Measurements from ENCODE around the gene LZIC.
A peak's percentile ranks its signal among the peaks of the same experiment; 100 is the strongest.

The LZIC gene

DNA sequence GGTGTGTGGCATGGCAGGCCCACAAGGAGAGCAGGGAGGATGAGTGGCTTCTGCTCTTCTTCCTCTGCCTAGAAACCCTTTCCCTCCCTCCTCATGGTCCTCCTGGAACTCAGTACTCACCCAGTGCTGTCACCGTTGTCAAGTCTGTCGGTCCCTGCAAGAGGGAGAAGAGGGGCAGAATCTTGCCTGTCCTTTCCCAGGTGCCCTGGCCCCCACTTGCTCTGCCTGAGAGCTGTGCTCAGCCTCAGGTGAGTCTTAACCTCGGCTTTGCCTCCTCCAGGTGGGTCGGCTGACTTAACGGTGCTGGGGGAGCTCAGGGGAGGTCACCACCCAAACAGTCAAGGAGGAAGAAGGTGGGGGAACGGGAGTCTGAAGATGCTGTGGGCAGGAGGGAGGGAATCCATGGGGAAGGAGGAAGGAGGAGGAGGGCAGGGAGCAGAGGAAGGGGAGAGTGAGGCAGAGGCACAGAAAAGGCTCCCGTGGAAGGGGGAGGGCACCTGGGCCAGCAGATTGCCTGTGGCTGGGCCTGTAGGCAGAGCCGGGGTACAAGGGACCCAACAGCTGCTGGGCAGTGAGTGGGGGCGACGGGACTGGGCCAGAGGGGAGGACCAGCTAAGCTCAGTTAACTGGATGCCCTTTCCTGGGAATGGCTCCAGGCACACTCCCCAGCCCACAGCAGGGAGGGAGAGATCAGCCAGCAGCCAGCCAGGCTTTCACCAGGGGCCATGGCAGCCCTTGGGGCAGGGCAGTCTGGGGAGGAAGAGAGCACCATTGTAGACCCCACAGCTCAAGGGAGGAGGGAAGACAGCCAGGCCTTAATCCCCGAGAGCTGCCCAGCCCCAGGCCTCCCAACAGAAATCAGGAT is 59.4 kb downstream of the LZIC start:
- no peak for DNase-seq

GRCh38 chr1:9882945-9883303 is 60.3 kb downstream of the LZIC start:
- DNase-seq = no peak

DNA sequence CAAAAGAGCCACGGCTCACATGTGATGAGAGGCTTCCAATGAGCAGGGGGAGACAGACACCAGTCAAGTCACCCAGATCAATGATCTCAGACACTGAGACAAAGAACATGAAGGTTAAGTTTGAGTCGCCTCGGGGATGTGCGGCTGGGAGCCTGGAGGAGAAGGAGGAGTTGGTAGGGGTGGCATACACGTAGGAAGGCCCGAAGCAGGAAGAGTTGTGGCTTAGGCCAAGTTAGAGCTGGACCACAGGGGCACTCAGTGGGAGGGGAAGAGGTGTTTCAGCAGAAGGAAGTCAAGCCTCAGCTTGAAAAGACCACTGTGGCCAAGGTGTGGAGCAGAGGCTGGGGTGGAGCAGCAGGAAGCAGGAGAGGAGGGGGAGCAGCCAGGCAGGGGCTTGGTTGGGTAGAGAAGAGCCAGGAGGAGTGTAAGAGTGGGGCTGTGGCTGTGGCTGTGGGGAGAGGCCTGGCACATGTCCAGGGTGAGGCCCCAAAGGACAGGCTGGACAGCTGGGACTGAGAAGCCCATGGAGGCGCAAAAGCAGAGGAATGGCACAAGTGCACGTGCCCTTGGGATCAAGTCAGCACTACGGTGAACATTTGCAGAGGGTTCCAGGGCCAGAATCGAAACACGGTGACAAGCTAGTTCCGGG is 60.8 kb downstream of the LZIC start:
- DNase-seq = peak; percentile 18

DNA sequence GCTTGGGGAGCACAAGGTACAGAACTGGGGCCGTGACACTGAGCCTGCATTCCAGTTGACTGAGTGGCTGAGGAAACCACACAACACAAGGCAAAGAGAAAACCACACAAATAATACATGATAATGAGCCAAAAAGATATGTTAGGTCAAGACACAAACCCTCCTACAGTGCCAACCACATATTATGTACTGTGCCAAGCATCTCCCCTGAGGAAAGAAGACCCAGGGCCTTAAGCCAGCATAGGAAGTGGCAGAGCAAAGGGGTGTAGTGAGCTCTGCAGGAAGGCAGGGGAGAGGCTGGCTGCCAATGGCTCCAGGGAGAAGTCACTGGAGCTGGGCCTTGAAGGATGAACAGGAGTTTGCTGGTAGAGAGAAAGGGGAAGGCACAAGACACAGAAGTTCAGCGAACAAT is 61.3 kb downstream of the LZIC start:
- DNase-seq = no peak
